ENCODE data around the gene ELL. TPM values are rescaled to one million over a fixed set of nuclear protein-coding genes. Genes with fewer than 3 reads are reported as not detected.

ELL gene
- total and polyA plus RNA-seq, 9 of the 15 experiments (the other 6 are each of a cell fraction or from before 2014, with no cell fraction given), result 0.24 to 22.5 (median 4.1) TPM

- DNase-seq (ENCODE audit: extremely low read depth in 1 of 4, low spot score in 3 of 4) (no peak), FAIRE-seq (no peak), ATAC-seq (no peak)
- 88% methylated on average over 5 of the region's 8 CpGs for WGBS (ENCODE audit: insufficient coverage, low coverage, missing lambda C conversion rate)
- TF ChIP-seq RBBP5 (IDR thresholded peaks at IDR 0.05; ENCODE audit: borderline replicate concordance, insufficient read depth, low read length, poor library complexity, severe bottlenecking) (no peak), POLR2G (IDR thresholded peaks at IDR 0.05; ENCODE audit: low read depth, low read length) (peak; percentile 43; the same call in 1 of the 2 replicates)
- ChIA-PET CTCF (ENCODE audit: low intra/inter-chr PET ratio) (interaction anchor here (0.5 kb wide), 1 partner anchor 11 kb away, joined by 3 read pairs; no protein-coding TSS in a partner anchor), POLR2A (no interaction called here)
- Histone ChIP-seq H3K9ac (ENCODE audit: insufficient read depth in 1 of 2, low read depth in 2 of 2, low read length in 2 of 2) (peak overlapping the region in 1 of 2 experiments; percentile 68; a peak in 2 of 4 replicates), H3K9me3 (replicated peaks; ENCODE audit: control insufficient read depth, insufficient read depth, low read depth, low read length) (no peaks in the 10 kb centered on the region), H3K9me1 (ENCODE audit: control insufficient read depth, insufficient read depth, low read length) (no peaks in the 10 kb centered on the region), H2AFZ (ENCODE audit: low read depth, low read length) (no peak overlapping the region), H3K27ac (ENCODE audit: extremely low read depth, low read depth, low read length) (peak overlapping the region; percentile 28; the same call in 1 of the 3 replicates), H3K4me1 (replicated peaks in 1 of 2; ENCODE audit: control insufficient read depth in 2 of 2, insufficient read depth in 2 of 2, low read length in 2 of 2) (peaks cover 29 to 98% of the 10 kb centered on the region in 2 experiments), H3K79me2 (ENCODE audit: control insufficient read depth, insufficient read depth, low read length) (peaks cover 76% of the 10 kb centered on the region), H3K4me2 (ENCODE audit: insufficient read depth, low read length) (no peak overlapping the region), H3K27me3 (ENCODE audit: control insufficient read depth in 2 of 2, insufficient read depth in 2 of 2, low read length in 2 of 2) (no peaks in the 10 kb centered on the region), H4K20me1 (replicated peaks; ENCODE audit: control insufficient read depth, insufficient read depth, low read length) (peaks cover 16% of the 10 kb centered on the region), H3K36me3 (ENCODE audit: control insufficient read depth, insufficient read depth, low read length) (peaks cover 72% of the 10 kb centered on the region; the same call in 2 of the 3 replicates), H3K4me3 (no peak overlapping the region)
- in situ Hi-C loops (cut with MboI) (no loop called here), intact Hi-C loops (cut with micrococcal nuclease) (no loop called here)
- BruUV-seq (replicated peaks), result no TSS peak
These were observed 95.5 kb downstream of the ELL start for GRCh38 chr19:18426416-18426767.

- WGBS (ENCODE audit: insufficient coverage, low coverage, missing lambda C conversion rate), result 63% methylated on average over 14 of the region's 18 CpGs
- H3K4me2 ChIP-seq (ENCODE audit: insufficient read depth, low read length), result no peak overlapping the region
- POLR2A ChIA-PET, result interaction anchor here (0.6 to 1.0 kb wide), 4 partner anchors 8 to 146 kb away, joined by 3 to 5 read pairs (median 4); no protein-coding TSS in a partner anchor
- no peak overlapping the region for H3K4me3 ChIP-seq
- in situ Hi-C loops (cut with MboI), result no loop called here
- H3K36me3 ChIP-seq (ENCODE audit: control insufficient read depth, insufficient read depth, low read length), result peaks cover 68% of the 10 kb centered on the region; the same call in 2 of the 3 replicates
- H3K9ac ChIP-seq (ENCODE audit: insufficient read depth in 1 of 2, low read depth in 2 of 2, low read length in 2 of 2), result peak overlapping the region in 1 of 2 experiments; percentile 68; a peak in 2 of 4 replicates
- peaks cover 80% of the 10 kb centered on the region for H3K79me2 ChIP-seq (ENCODE audit: control insufficient read depth, insufficient read depth, low read length)
- H2AFZ ChIP-seq (ENCODE audit: low read depth, low read length), result no peak overlapping the region
- peak overlapping the region; percentile 28; the same call in 1 of the 3 replicates for H3K27ac ChIP-seq (ENCODE audit: extremely low read depth, low read depth, low read length)
- no peak for FAIRE-seq
- peaks cover 35 to 98% of the 10 kb centered on the region in 2 experiments for H3K4me1 ChIP-seq (replicated peaks in 1 of 2; ENCODE audit: control insufficient read depth in 2 of 2, insufficient read depth in 2 of 2, low read length in 2 of 2)
- peaks cover 22% of the 10 kb centered on the region for H4K20me1 ChIP-seq (replicated peaks; ENCODE audit: control insufficient read depth, insufficient read depth, low read length)
- no TSS peak for BruUV-seq (replicated peaks)
- H3K27me3 ChIP-seq (ENCODE audit: control insufficient read depth in 2 of 2, insufficient read depth in 2 of 2, low read length in 2 of 2), result no peaks in the 10 kb centered on the region
- peak in 1 of 4 experiments; percentile 45 for DNase-seq (ENCODE audit: extremely low read depth in 1 of 4, low spot score in 3 of 4)
- no peaks in the 10 kb centered on the region for H3K9me1 ChIP-seq (ENCODE audit: control insufficient read depth, insufficient read depth, low read length)
- CTCF ChIA-PET (ENCODE audit: low intra/inter-chr PET ratio), result no interaction called here
- intact Hi-C loops (cut with micrococcal nuclease), result no loop called here
- no peak for ATAC-seq
- no peaks in the 10 kb centered on the region for H3K9me3 ChIP-seq (replicated peaks; ENCODE audit: control insufficient read depth, insufficient read depth, low read depth, low read length)
- no peak for TF ChIP-seq ZNF764 (CRISPR knock-in tag; IDR thresholded peaks at IDR 0.05; ENCODE audit: low read depth)
- TF ChIP-seq MAZ (CRISPR knock-in tag; conservative IDR thresholded peaks at IDR 0.05 in 1 of 2, IDR thresholded peaks at IDR 0.05 in 1 of 2), result no peak
- TF ChIP-seq IFI16 (CRISPR knock-in tag; IDR thresholded peaks at IDR 0.05), result no peak
- TF ChIP-seq RBFOX2 (IDR thresholded peaks at IDR 0.05; ENCODE audit: low read depth, low read length), result peak; percentile 37; the same call in 1 of the 2 replicates
- TF ChIP-seq CTCF (IDR thresholded peaks at IDR 0.05 in 2 of 3, conservative IDR thresholded peaks at IDR 0.05 in 1 of 3; ENCODE audit: insufficient read depth in 2 of 3, low read depth in 1 of 3, low read length in 3 of 3), result peak in 2 of 3 experiments; percentile 3 to 27; a peak in 2 of 6 replicates
- TF ChIP-seq VEZF1 (CRISPR knock-in tag; IDR thresholded peaks at IDR 0.05), result peak; percentile 34; the same call in 1 of the 2 replicates
- no peak for TF ChIP-seq CHD2 (IDR thresholded peaks at IDR 0.05; ENCODE audit: low read depth, low read length)
These were observed 96.1 kb downstream of the ELL start for GRCh38 chr19:18425515-18426415.
